Activated naive CD4-positive, alpha-beta T cell treated with anti-CD3 and anti-CD28 coated beads, Interleukin-2, amount 10 ng/mL, durations not matched to agents 7 days and 5 days (primary cell): ENCODE data around the gene CEP170B.
A peak's percentile ranks its signal among the peaks of the same experiment; 100 is the strongest.

Source experiments
- CTCF ChIA-PET: fragments of 350-600 bp; sonication (Branson Sonifier 250); formaldehyde crosslinking; loops from one replicate; lab custom pipeline; 2021; ENCODE audit warnings: antibody characterized with exemption; lab: Charles Lee
- DNase-seq: peaks from one replicate; pipeline ENCODE4 v3.0.0-alpha.2; 2020
- H3K27ac Mint-ChIP-seq: one replicate; pipeline ENCODE4 v1.8.0; 2021; ENCODE audit warnings: mild to moderate bottlenecking, moderate library complexity, mixed read lengths
- H3K27me3 Mint-ChIP-seq: one replicate; pipeline ENCODE4 v1.8.0; 2021; ENCODE audit warnings: mild to moderate bottlenecking, mixed read lengths
- H3K36me3 Mint-ChIP-seq: one replicate; pipeline ENCODE4 v1.8.0; 2021; ENCODE audit warnings: mixed read lengths
- H3K4me1 Mint-ChIP-seq: one replicate; pipeline ENCODE4 v1.8.0; 2021; ENCODE audit warnings: mixed read lengths
- H3K4me3 Mint-ChIP-seq: one replicate; pipeline ENCODE4 v1.8.0; 2021; ENCODE audit warnings: mild to moderate bottlenecking, moderate library complexity, mixed read lengths
- H3K9me3 Mint-ChIP-seq: one replicate; pipeline ENCODE4 v1.8.0; 2021; ENCODE audit warnings: mixed read lengths

Gene CEP170B

DNA sequence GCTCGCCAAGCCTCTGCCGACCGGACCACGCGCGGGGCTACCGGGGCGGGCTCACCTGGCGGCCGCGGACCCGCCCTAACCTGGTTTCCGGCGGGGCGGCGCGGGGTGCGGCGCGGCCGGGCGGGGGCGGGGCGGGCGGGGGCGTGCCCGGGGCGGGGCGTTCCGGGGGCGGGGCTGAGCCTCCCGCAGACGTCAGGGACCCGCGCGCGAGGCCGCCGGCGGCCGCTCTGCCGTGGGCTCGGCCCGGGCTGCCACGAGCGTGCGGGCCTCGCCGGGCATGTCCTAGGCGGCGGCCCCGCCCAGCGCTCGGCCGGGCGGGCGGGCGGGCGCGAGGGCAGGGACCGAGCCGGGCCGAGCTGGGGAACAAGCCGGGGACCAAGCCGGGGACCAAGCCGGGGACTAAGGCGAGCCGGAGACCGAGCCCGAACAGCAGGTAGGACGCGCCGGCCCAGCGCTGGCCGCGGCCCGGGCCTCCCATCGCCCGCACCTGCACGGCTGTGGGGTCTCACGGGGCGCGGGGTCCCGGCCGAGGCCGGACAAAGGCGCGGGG lies at the start of gene CEP170B:
TSS of gene CEP170B (plus strand) at position 188 of the 550 bp plus-strand sequence. CDS start 3,183 bp downstream, outside the sequence.
- Mint-ChIP-seq H3K27ac (no peak within 1 kb of the TSS), H3K4me1 (peaks cover 13% of the 10 kb centered on the region), H3K27me3 (peaks cover 26% of the 10 kb centered on the region), H3K4me3 (peak within 1 kb of the TSS; percentile 65), H3K9me3 (no peaks in the 10 kb centered on the region), H3K36me3 (no peaks in the 10 kb centered on the region)
- DNase-seq, result peak; percentile 59
- CTCF ChIA-PET, result no interaction called here

DNA sequence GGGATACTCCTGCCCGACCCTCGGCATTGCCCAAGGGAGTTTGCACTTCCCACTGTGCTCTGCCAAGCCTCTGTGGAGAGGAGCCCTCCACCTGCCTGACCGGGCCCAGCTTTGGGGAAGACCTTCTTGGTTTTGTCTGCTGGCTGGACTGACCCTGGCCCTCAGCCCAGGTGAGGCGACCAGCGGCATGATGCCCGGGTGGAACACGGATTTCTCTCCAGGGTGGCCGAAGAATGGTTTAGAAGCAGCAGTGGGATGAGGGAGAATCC lies 48.5 kb upstream of the CEP170B start:
- Mint-ChIP-seq H3K9me3 (no peaks in the 10 kb centered on the region), H3K4me3 (peak overlapping the region; percentile 87), H3K27me3 (no peaks in the 10 kb centered on the region), H3K4me1 (peaks cover 17% of the 10 kb centered on the region), H3K36me3 (peaks cover 1% of the 10 kb centered on the region), H3K27ac (peak overlapping the region; percentile 87)
- DNase-seq, result no peak
- CTCF ChIA-PET, result no interaction called here

DNA sequence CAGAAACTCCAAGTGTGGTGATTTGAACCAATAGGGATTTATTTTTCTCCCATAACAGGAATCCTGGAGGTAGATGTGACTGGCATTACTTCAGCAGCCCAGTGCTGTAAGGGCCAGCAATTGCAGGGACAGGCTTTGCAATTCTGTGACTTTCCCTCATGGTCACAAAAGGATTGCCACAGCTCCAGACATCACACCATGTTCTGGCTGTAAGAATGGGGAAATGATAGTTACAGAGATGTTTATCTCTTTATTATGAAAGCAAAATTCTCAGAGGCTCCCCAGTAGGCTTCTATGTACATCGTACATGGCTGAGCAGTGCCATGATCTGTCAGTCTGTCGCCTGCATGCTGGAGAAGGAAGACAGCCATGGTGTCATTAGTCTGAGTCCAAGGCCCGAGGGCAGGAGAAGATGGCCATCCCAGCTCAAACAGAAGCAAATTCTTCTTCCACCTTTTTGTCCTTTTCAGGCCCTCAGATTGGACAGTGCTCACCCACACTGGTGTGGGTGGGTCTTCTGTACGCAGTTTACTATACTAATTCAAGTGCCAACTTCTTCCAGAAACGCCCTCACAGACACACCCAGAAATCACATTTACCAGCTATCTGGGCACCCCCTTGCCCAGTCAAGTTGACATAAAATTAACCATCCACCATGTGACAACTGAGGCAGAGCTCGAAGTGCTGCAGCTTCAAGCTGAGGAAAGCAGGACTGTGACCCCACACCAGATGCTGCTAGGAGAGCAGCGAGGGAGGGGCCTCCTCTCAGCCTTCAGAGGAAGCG lies 46.9 kb upstream of the CEP170B start:
- H3K36me3 Mint-ChIP-seq, result peaks cover 1% of the 10 kb centered on the region
- H3K4me1 Mint-ChIP-seq, result peaks cover 17% of the 10 kb centered on the region
- H3K4me3 Mint-ChIP-seq, result no peak overlapping the region
- CTCF ChIA-PET, result interaction anchor here (1.4 to 1.9 kb wide), 3 partner anchors 48 to 65 kb away, joined by 3 to 8 read pairs (median 4); partner anchors contain the start of gene SIVA1
- no peaks in the 10 kb centered on the region for H3K27me3 Mint-ChIP-seq
- DNase-seq, result no peak
- no peak overlapping the region for H3K27ac Mint-ChIP-seq
- no peaks in the 10 kb centered on the region for H3K9me3 Mint-ChIP-seq

DNA sequence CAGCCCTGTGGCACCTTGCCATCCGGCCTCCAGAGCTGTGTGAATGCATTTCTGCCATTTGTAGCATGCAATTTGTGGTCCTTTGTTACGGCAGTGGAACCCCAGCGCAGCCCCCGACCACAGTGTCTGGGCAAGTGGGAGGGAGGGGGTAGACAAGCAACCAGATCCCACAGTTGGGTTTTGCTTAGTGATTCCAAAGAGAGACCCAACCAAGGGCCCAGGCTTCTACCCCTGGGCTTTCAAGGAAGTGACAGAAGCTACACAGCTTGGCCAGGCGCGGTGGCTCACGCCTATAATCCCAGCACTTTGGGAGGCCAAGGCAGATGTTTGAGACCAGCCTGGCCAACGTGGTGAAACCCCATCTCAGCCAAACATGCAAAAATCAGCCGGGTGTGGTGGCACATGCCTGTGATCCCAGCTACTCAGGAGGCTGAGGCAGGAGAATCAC lies 46.3 kb upstream of the CEP170B start:
- Mint-ChIP-seq H3K4me1 (peaks cover 16% of the 10 kb centered on the region), H3K36me3 (peaks cover 1% of the 10 kb centered on the region), H3K27ac (no peak overlapping the region), H3K4me3 (no peak overlapping the region), H3K9me3 (no peaks in the 10 kb centered on the region), H3K27me3 (peaks cover 3% of the 10 kb centered on the region)
- DNase-seq, result no peak
- CTCF ChIA-PET, result interaction anchor here (1.5 to 1.9 kb wide), 2 partner anchors 50 to 66 kb away, joined by 4 to 8 read pairs; partner anchors contain the start of gene SIVA1

DNA sequence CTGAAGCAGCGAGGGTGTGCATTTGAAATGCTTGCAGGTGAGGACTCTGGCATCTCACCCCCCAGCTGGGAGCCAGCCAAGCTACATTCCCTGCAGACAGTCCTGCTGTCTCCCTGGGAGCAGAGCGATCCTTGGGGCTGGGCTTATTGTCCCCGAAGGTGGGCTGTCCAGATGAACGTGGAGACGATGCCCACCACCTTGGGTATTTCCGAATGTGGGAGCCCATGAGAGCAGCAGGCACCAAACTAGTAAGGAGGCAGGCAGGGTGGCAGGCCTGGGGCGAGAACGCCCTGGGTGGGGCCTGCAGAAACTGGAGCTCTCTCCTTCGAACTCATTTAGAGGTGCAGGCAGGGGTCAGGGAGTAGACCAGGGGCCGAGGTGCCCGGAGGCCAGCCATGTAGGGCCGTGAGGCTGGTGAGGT lies 45.7 kb upstream of the CEP170B start:
- peaks cover 10% of the 10 kb centered on the region for H3K4me1 Mint-ChIP-seq
- H3K27me3 Mint-ChIP-seq, result peaks cover 10% of the 10 kb centered on the region
- peaks cover 2% of the 10 kb centered on the region for H3K36me3 Mint-ChIP-seq
- DNase-seq, result no peak
- peaks cover 2% of the 10 kb centered on the region for H3K9me3 Mint-ChIP-seq
- no peak overlapping the region for H3K27ac Mint-ChIP-seq
- CTCF ChIA-PET, result interaction anchor here (1.5 to 1.9 kb wide), 2 partner anchors 51 to 67 kb away, joined by 4 to 8 read pairs; partner anchors contain the start of gene SIVA1
- no peak overlapping the region for H3K4me3 Mint-ChIP-seq

DNA sequence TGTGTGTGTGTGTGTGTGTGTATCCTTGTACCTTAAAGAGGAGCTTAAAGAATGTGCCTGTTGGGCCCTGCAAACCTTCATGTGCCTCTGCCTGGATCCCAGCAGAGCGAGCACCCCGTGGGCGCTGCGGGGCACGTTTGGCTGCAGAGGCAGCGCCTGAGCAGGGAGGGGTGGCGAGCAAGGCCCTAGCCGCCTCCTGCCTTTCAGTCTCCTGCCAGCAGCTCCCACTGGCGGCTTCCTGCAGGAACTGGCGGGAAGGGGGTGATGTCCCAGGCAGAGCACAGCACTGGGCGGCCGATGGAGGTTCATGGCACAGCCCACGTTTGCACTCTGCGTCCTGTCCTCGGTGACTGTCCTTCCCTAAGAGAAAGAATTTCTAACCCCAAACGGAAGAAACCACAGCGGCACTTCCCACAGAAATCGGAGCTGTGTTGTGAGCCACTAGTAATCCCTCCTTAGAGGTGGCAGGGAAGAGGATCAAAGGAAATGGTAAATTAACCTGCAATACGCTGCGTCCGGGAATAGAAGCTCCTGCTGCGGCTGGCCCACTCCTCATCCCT lies 44.3 kb upstream of the CEP170B start:
- H3K27me3 Mint-ChIP-seq, result peaks cover 23% of the 10 kb centered on the region
- H3K4me1 Mint-ChIP-seq, result peaks cover 17% of the 10 kb centered on the region
- peaks cover 5% of the 10 kb centered on the region for H3K36me3 Mint-ChIP-seq
- no peak overlapping the region for H3K27ac Mint-ChIP-seq
- CTCF ChIA-PET, result no interaction called here
- no peak for DNase-seq
- peaks cover 7% of the 10 kb centered on the region for H3K9me3 Mint-ChIP-seq
- H3K4me3 Mint-ChIP-seq, result no peak overlapping the region

DNA sequence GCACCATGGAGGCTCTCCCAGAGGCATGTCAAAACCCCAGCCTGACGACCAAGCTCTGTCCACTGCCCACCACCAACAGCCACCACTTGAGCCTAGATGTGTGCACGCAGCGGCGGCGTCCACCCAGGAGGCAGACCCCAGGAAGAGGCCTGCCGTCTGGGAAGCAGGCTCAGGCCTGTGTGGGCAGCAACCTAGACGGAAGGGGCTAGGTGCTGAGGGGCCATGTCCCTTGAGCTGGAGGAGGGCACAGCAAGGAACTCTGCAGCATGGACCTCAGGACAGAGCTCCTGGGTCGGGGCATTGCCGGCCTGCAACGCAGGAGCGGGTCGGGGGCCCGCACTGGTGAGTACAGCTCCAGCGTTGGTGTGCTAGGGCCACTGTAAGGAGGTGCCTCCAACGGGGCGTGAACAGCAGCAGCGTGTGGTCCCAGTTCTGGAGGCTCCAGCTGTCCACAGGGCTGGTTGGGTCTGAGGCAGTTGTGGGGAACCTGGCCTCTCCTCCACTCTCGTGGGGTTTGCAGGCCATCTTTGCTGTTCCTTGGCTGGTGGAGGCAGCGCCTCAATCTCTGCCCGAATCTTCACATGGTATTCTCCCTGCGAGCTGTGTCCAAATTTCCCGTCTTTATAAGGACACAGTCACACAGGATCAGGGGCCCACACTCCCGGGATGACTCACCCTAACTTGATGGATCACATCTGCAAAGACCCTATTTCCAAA lies 43.7 kb upstream of the CEP170B start:
- peaks cover 7% of the 10 kb centered on the region for H3K9me3 Mint-ChIP-seq
- CTCF ChIA-PET, result no interaction called here

DNA sequence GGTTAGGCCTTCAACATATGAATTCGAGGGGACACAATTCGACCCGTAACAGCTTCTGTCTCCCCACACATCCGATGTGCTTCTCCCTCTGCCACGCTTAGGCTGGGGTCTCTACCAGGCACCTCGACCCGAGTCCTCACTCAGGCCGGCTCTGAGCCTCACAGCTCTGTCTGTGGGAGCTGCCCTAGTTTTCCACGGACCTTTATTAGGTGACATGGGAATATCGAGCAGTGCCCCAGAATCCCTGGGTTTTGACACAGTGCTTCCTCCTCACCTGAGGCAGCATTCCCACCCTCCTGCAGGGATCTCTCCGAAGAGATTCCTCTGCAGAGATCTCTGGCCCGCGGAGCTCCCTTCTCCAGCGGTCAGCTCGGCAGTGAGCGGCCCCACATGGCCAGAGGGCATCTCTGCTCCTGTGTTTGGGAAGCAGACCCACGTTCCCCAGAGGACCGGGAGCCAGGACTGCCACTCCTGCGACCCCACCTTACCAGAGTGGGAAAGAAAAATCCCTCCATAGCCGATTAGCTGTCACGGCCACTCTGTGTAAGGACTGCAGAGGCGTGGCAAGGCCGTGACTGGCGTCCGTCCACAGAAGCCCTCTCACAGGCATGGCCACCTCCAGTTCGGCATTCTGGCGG lies 43.0 kb upstream of the CEP170B start:
- H3K27me3 Mint-ChIP-seq, result peaks cover 34% of the 10 kb centered on the region
- peaks cover 5% of the 10 kb centered on the region for H3K36me3 Mint-ChIP-seq
- H3K9me3 Mint-ChIP-seq, result peaks cover 7% of the 10 kb centered on the region
- no peak overlapping the region for H3K4me3 Mint-ChIP-seq
- DNase-seq, result no peak
- H3K27ac Mint-ChIP-seq, result no peak overlapping the region
- CTCF ChIA-PET, result interaction anchor here (1.2 kb wide), 1 partner anchor 51 kb away, joined by 4 read pairs; no protein-coding TSS in a partner anchor
- H3K4me1 Mint-ChIP-seq, result peaks cover 20% of the 10 kb centered on the region

More for the DNA sequence above, 43.7 kb upstream of the CEP170B start:
- H3K36me3 Mint-ChIP-seq, result peaks cover 5% of the 10 kb centered on the region
- peaks cover 22% of the 10 kb centered on the region for H3K4me1 Mint-ChIP-seq
- DNase-seq, result no peak
- no peak overlapping the region for H3K27ac Mint-ChIP-seq
- H3K27me3 Mint-ChIP-seq, result peaks cover 29% of the 10 kb centered on the region
- H3K4me3 Mint-ChIP-seq, result no peak overlapping the region

DNA sequence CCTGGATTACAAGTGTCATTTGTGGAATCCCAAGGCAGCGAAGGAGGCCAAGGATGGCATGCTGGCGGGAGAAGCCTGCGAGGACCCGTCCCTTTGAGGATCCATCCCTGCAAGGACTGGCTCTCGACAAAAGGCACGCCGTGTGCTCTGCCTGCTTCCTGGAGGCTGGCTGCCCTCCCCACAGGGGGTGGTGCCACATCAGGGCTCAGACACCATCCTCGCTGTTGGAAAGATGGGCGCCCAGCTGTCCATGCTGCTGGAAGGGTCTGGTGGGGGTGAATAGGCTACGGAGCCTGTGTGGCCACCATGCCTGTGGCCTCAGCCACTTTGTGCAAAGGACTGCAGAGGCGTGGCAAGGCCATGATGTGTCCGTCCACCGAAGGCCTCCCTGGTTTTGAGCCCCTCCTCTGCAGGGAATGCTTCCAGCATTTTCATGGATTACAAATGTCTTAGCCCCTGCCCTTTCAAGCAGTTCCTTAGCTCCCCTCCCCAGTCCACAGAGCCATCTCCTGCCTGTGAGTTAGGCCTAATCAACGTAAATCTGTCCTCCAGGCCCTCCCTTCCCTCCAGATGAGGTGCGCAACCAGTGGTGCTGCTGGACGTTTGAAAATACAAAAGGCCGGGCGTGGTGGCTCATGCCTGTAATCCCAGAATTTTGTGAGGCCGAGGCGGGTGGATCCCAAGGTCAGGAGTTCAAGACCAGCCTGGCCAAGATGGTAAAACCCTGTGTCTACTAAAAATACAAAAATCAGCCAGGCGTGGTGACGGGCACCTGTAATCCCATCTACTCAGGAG lies 42.0 kb upstream of the CEP170B start:
- no peak overlapping the region for H3K27ac Mint-ChIP-seq
- CTCF ChIA-PET, result interaction anchor here (1.2 kb wide), 1 partner anchor 52 kb away, joined by 4 read pairs; no protein-coding TSS in a partner anchor
- H3K9me3 Mint-ChIP-seq, result peaks cover 7% of the 10 kb centered on the region
- peaks cover 43% of the 10 kb centered on the region for H3K27me3 Mint-ChIP-seq
- H3K36me3 Mint-ChIP-seq, result peaks cover 5% of the 10 kb centered on the region
- DNase-seq, result no peak
- peaks cover 24% of the 10 kb centered on the region for H3K4me1 Mint-ChIP-seq
- H3K4me3 Mint-ChIP-seq, result no peak overlapping the region

DNA sequence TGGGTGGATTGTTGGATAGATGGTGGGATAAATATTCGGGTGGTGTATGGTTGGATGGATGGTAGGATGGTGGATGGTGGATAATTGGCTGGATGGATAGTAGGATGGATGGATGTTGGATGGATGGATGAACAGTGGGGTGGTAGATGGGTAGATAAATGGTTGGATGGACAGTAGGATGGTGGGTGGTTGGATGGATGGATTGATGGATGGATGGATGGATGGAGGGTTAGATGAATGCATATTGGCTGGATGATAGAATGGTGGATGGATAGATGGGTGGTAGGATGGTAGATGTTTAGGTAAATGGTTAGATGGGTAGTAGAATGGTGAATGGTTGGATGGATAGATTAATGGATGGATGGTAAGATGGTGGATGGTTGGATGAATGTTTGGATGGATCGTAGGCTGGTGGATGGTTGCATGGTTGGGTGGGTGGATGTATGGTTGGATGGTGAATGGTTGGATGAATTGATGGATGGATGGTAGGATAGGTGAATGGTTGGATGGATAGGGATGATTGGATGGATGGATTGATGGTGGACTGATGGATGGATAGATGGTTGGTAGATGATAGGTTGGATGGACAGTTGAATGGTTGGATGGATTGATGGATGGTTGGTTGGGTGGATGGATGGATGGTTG lies 40.6 kb upstream of the CEP170B start:
- Mint-ChIP-seq H3K27ac (no peak overlapping the region), H3K9me3 (peaks cover 7% of the 10 kb centered on the region), H3K36me3 (peaks cover 5% of the 10 kb centered on the region), H3K4me1 (peaks cover 24% of the 10 kb centered on the region), H3K27me3 (peaks cover 55% of the 10 kb centered on the region), H3K4me3 (peak overlapping the region; percentile 75)
- no peak for DNase-seq
- CTCF ChIA-PET, result interaction anchor here (2.9 kb wide), 1 partner anchor 56 kb away, joined by 21 read pairs; no protein-coding TSS in a partner anchor

DNA sequence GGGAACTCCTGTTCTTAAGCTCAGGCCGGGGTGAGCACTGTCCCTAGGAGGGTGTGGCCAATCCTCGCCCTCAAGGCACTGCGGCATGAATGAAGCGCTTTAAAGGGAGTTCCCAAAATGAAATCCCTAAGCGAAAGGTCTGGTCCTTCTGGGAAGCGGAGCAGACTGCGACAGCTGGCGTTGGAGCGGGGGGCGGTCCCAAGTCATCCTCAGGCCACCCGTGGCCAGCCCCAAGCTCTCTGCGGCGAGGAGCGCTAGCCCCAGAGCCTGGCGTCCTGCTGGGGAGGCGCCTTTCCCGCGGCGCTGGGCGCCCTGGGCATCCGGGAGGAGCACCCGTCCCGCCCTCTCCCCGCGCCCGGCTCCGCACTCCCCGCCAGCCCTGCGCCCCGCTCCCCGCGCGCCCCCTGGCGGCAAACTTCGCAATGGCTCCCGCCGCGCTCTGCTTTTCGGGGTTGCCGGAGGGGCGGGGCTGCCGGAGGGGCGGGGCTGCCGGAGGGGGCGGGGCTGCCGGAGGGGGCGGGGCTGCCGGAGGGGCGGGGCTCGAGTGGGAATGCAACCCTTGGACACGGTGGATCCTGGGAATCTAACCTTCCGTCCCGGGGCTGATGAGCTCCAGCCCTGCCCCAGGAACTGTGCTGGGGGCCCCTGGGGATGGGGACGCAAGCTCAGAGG lies 38.7 kb upstream of the CEP170B start:
- Mint-ChIP-seq H3K9me3 (peaks cover 7% of the 10 kb centered on the region), H3K4me1 (peaks cover 24% of the 10 kb centered on the region), H3K4me3 (peak overlapping the region; percentile 75), H3K36me3 (peaks cover 5% of the 10 kb centered on the region), H3K27me3 (peaks cover 63% of the 10 kb centered on the region), H3K27ac (no peak overlapping the region)
- CTCF ChIA-PET, result interaction anchor here (0.8 to 2.9 kb wide), 13 partner anchors 25 to 103 kb away, joined by 3 to 21 read pairs (median 4); partner anchors contain the start of genes ADSS1, SIVA1 and ZBTB42
- DNase-seq, result peak; percentile 95

DNA sequence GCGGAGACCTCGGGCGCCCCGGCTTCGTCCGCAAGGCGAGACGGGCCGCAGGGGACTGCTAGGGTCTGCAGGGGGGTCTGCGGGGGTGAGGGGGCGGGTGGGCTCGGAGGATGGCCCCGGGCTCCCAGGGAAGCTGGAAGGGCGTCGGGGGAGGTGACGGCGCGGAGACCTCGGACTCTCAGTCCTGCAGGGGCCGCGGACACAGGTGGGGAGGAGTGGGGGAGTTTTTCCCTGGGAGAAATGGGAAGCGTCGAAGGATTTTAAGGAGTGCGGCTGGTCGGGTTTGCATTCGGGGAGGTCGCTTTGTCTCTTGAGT lies 38.2 kb upstream of the CEP170B start:
- H3K4me1 Mint-ChIP-seq, result peaks cover 24% of the 10 kb centered on the region
- peak overlapping the region; percentile 60 for H3K4me3 Mint-ChIP-seq
- H3K36me3 Mint-ChIP-seq, result peaks cover 5% of the 10 kb centered on the region
- no peak for DNase-seq
- H3K27ac Mint-ChIP-seq, result no peak overlapping the region
- CTCF ChIA-PET, result interaction anchor here (1.4 to 2.9 kb wide), 4 partner anchors 54 to 104 kb away, joined by 4 to 21 read pairs (median 6); partner anchors contain the start of gene ADSS1
- H3K9me3 Mint-ChIP-seq, result peaks cover 7% of the 10 kb centered on the region
- H3K27me3 Mint-ChIP-seq, result peaks cover 63% of the 10 kb centered on the region
